GM10248 (cell line): ENCODE results near the gene NKAIN2.

Experiments
- CTCF ChIA-PET: fragments of 300-600 bp; sonication (Branson Sonifier 250); formaldehyde crosslinking; extraction: SDS; loops from one replicate; lab custom pipeline; 2021; ENCODE audit warnings: antibody characterized with exemption; lab: Yijun Ruan, JAX
- POLR2A ChIA-PET: fragments of 350-650 bp; sonication (Branson Sonifier 250); formaldehyde crosslinking; extraction: SDS; loops from one replicate; lab custom pipeline; 2020; ENCODE audit warnings: antibody characterized with exemption; lab: Yijun Ruan, JAX
- DNase-seq: peaks from one replicate; pipeline ENCODE4 v3.0.0; 2012; ENCODE audit errors: extremely low spot score
- TF ChIP-seq, protein P1 (sequence below): IDR thresholded peaks from 2 replicates; pipeline ENCODE4 v1.5.1; 2012; ENCODE audit warnings: mild to moderate bottlenecking, low read depth; ENCODE audit errors: extremely low read depth, missing control alignments, control extremely low read depth

Gene NKAIN2

DNA sequence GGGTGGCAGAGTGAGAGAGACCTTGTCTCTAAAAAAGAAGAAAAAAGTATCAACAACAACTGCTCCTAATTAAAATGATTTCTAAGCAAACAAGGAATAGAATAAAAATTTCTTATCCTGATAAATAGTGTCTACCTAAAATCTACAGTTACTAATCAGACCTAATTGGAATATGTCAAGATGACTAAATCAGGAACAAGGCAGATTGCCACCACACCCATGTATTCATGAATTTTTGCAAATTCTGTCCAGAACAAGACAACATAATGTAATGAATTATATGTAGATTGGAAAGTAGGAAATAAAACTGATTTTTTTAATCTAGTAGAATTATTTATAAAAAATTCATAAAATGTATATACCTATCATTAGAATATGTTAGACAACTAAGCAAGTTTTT lies 339.8 kb downstream of the NKAIN2 start:
- TF ChIP-seq, protein P1, sequence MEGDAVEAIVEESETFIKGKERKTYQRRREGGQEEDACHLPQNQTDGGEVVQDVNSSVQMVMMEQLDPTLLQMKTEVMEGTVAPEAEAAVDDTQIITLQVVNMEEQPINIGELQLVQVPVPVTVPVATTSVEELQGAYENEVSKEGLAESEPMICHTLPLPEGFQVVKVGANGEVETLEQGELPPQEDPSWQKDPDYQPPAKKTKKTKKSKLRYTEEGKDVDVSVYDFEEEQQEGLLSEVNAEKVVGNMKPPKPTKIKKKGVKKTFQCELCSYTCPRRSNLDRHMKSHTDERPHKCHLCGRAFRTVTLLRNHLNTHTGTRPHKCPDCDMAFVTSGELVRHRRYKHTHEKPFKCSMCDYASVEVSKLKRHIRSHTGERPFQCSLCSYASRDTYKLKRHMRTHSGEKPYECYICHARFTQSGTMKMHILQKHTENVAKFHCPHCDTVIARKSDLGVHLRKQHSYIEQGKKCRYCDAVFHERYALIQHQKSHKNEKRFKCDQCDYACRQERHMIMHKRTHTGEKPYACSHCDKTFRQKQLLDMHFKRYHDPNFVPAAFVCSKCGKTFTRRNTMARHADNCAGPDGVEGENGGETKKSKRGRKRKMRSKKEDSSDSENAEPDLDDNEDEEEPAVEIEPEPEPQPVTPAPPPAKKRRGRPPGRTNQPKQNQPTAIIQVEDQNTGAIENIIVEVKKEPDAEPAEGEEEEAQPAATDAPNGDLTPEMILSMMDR: no peak
- CTCF ChIA-PET: no interaction called here
- POLR2A ChIA-PET: no interaction called here
- no peak for DNase-seq

DNA sequence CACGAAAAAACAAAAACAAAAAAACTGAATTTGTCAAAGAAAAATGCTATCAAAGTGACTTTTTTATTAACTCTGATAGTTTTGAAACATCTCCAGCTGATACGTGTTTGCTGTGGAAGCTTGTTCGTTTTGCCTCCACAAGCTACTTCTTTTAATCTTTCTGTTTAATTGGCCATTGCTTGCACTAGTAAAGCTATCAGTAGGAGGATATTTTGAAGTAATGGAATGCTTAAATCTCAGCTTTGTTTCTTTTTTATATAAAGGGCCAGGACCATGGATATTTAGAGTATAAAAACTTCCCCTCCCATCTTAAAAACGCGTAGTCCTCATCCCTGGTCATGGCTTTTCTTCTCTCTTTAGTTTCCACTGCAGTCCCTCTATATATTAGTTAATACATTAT lies 344.0 kb downstream of the NKAIN2 start:
- POLR2A ChIA-PET: no interaction called here
- TF ChIP-seq, protein P1: no peak
- CTCF ChIA-PET: no interaction called here
- DNase-seq: no peak

DNA sequence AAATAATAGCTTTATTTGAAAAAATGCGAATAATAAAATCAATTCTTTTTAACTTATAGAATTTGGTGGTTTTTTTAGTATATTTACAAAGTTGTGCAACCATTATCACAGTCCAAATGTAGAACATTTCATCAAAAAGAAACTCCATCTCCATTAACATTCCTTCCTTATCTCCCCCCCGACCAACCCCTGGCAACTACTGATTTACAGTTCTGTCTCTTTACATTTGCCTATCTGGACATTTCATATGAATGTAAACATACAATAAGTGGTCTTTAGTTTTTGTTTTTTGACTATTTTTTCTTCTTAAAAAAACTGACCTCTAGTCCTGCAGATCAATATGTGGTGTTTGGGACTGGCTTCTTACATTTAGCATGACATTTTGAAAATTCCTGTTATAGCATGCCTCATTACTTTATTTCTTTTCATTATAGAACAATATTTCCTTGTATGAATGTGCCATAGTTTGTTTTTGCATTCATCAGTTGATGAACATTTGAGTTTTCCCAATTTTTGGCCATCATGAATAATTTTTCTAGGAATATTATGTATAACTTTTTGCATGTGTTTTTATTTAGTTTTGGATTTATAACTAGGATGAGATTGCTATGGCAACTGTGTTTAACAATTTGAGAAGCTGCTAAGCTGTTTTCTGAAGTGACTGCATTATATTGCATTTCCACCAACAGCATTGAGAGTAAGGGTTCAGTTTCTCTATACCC lies 344.7 kb downstream of the NKAIN2 start:
- DNase-seq: no peak
- POLR2A ChIA-PET: no interaction called here
- CTCF ChIA-PET: no interaction called here
- TF ChIP-seq, protein P1: no peak

DNA sequence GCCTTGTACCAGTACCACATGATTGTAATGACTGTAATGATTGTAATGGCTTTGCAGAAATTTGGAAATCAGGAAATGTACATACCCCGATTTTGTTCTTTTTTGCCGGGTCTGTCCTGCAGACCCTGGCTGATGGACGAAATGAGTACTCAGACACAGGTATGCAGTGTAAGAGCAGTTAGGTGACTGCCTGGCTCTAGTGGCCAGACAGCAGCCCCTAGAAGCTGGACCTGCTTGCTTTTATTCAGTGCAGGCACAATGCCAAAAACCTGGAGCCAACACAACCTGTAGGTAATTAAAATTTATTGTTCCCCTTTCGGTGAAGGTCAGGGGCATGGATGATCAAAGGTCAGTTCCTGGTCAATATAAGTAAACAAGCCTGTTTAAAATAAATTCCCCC lies 346.0 kb downstream of the NKAIN2 start:
- no peak for DNase-seq

DNA sequence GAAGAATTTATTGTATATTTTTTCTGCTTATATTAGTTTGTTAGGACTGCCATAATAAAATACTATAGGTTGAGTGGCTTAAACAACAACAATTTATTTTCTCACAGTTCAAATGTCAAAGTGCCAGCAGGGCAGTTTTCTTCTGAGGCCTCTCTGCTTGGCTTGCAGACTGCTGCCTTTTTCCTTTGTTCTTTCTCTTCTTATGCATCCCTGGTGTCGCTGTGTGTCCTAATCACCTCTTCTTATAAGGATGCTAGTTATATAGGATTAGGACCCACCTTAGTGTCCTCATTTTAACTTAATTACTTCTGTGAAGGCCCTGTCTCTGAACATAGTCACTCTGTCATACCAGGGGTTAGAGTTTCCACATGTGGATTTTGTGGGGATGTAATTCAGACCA lies 354.4 kb downstream of the NKAIN2 start:
- TF ChIP-seq, protein P1: no peak
- DNase-seq: no peak
- ChIA-PET CTCF (no interaction called here), POLR2A (no interaction called here)

More for the DNA sequence above, 346.0 kb downstream of the NKAIN2 start:
- POLR2A ChIA-PET: no interaction called here
- CTCF ChIA-PET: no interaction called here
- TF ChIP-seq, protein P1: no peak

DNA sequence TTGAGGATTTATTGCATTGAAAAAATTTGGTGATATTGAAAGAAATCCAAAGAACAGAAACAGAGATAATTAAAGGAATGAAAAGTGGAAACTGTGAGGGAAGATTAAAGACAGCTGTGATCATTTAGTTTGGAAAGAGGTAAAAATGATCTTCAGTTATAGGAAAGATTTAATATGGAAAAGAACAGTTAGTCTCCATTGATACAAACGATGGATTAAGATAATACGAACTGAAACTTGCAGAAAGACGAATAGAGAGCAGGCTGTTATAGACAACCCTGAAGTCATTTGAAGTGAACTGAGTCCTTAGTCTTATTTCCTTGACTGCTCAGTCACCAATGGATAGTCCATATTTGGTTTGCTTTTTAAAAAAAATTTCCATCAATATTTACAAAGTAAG lies 360.0 kb downstream of the NKAIN2 start:
- TF ChIP-seq, protein P1: no peak
- no peak for DNase-seq
- ChIA-PET CTCF (no interaction called here), POLR2A (no interaction called here)
